ENCODE results near the gene KAZALD1.

Gene KAZALD1

DNA sequence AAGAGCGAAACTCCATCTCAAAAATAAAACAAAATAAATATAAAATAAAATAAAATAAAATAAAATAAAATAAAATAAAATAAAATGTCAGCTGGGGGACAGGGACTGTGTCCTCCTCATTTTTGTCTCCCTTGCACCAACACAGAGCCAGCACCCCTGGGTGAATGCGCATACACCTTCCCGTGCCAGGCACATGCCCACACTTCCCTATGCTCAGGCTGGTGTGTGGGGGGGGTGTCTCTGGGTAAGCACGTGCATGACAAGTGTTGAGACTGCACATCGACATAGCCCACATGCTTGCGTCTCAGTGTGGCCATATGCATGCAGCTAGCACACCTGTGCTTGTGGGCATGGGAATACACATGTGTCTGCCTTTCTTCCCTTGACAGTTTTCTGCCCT, 44.6 kb downstream of the KAZALD1 start:
- Histone ChIP-seq H3K4me3 (ENCODE audit: low read length) (no peak overlapping the region), H3K27ac (ENCODE audit: low read length) (no peak overlapping the region), H3K27me3 (ENCODE audit: low read depth, low read length) (peaks cover 10% of the 10 kb centered on the region; the same call in 1 of the 2 replicates), H3K9me3 (ENCODE audit: insufficient read depth, low read length) (no peaks in the 10 kb centered on the region), H2AFZ (ENCODE audit: low read depth, low read length) (no peak overlapping the region), H3K4me2 (ENCODE audit: low read length) (no peak overlapping the region), H4K20me1 (ENCODE audit: insufficient read depth, low read length) (no peaks in the 10 kb centered on the region), H3K9ac (ENCODE audit: low read length) (no peak overlapping the region), H3K36me3 (replicated peaks; ENCODE audit: low read depth, low read length) (no peaks in the 10 kb centered on the region), H3K79me2 (ENCODE audit: low read length) (no peaks in the 10 kb centered on the region), H3K4me1 (ENCODE audit: low read length) (no peaks in the 10 kb centered on the region)
- TF ChIP-seq CTCF (IDR thresholded peaks at IDR 0.05; ENCODE audit: low read depth, low read length) (no peak), EZH2phosphoT487 (IDR thresholded peaks at IDR 0.05; ENCODE audit: low read depth) (no peak)

GRCh38 chr10:101107771-101108170, 46.0 kb downstream of the KAZALD1 start:
- Histone ChIP-seq H3K27me3 (ENCODE audit: low read depth, low read length) (peaks cover 3% of the 10 kb centered on the region; the same call in 1 of the 2 replicates), H3K27ac (ENCODE audit: low read length) (no peak overlapping the region), H3K4me1 (ENCODE audit: low read length) (no peaks in the 10 kb centered on the region), H3K9me3 (ENCODE audit: insufficient read depth, low read length) (no peaks in the 10 kb centered on the region), H3K79me2 (ENCODE audit: low read length) (no peaks in the 10 kb centered on the region), H3K9ac (ENCODE audit: low read length) (no peak overlapping the region), H4K20me1 (ENCODE audit: insufficient read depth, low read length) (no peaks in the 10 kb centered on the region), H3K4me3 (ENCODE audit: low read length) (no peak overlapping the region), H3K4me2 (ENCODE audit: low read length) (no peak overlapping the region), H2AFZ (ENCODE audit: low read depth, low read length) (no peak overlapping the region), H3K36me3 (replicated peaks; ENCODE audit: low read depth, low read length) (no peaks in the 10 kb centered on the region)
- no peak for TF ChIP-seq CTCF (IDR thresholded peaks at IDR 0.05; ENCODE audit: low read depth, low read length)
- TF ChIP-seq EZH2phosphoT487 (IDR thresholded peaks at IDR 0.05; ENCODE audit: low read depth) = no peak

DNA sequence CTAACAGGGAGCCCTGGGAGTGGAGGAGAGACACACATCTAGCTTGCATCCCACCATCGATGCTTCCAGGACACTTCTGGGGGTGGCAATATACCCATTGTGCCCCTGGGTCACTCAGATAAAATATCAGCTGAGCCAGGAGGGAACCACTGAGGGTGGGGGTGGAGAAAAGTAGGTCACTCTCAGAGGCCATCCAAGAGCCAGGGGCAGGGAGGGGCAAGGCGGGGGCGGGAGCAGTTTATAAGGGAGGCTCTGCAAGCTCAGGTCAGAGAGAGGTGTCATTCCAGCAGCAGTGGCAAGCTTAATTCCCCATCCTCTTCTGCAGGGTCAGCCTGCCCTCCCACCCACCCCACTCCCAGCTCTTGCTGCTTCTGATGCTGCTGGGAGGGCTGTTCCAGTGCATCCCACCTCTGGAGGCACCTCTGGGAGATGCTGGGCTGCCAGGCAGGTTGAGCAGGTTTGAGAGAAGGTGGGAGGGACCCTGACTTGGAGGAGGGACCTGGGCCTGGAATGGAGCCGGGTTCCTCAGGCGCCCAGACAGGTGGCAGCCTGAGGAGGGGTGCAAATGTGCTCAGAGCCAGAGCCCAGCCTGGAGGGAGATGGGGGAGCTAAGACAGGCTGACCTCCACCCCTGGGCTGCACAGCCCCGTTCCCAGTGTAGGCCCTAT, 49.2 kb downstream of the KAZALD1 start:
- Histone ChIP-seq H3K9ac (ENCODE audit: low read length) (no peak overlapping the region), H4K20me1 (ENCODE audit: insufficient read depth, low read length) (no peaks in the 10 kb centered on the region), H2AFZ (ENCODE audit: low read depth, low read length) (no peak overlapping the region), H3K27me3 (ENCODE audit: low read depth, low read length) (no peaks in the 10 kb centered on the region), H3K4me1 (ENCODE audit: low read length) (no peaks in the 10 kb centered on the region), H3K4me3 (ENCODE audit: low read length) (no peak overlapping the region), H3K36me3 (replicated peaks; ENCODE audit: low read depth, low read length) (no peaks in the 10 kb centered on the region), H3K9me3 (ENCODE audit: insufficient read depth, low read length) (no peaks in the 10 kb centered on the region), H3K27ac (ENCODE audit: low read length) (no peak overlapping the region), H3K4me2 (ENCODE audit: low read length) (no peak overlapping the region), H3K79me2 (ENCODE audit: low read length) (no peaks in the 10 kb centered on the region)
- TF ChIP-seq CTCF (IDR thresholded peaks at IDR 0.05; ENCODE audit: low read depth, low read length) (no peak), EZH2phosphoT487 (IDR thresholded peaks at IDR 0.05; ENCODE audit: low read depth) (no peak)

DNA sequence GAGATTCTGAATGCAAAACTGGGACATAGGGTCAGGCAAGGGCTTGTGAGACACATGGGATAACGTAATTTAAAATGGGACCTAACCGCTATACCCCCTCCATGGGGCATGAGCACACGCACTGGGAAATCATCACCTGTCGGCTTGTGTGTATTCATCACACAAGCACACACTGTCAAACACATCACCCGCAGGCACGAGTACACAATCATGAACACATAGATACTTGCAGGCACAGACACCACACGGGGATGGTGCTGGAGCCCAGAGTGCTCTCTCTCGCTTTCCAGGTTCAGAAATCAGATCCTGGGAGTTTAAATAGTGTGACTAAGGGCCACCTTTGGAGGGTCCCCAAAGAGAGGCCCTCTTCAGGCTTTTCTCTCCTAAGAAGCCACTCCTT, 49.8 kb downstream of the KAZALD1 start:
- no peak overlapping the region for H3K4me2 ChIP-seq (ENCODE audit: low read length)
- no peaks in the 10 kb centered on the region for H4K20me1 ChIP-seq (ENCODE audit: insufficient read depth, low read length)
- H3K79me2 ChIP-seq (ENCODE audit: low read length) = no peaks in the 10 kb centered on the region
- TF ChIP-seq CTCF (IDR thresholded peaks at IDR 0.05; ENCODE audit: low read depth, low read length) = no peak
- TF ChIP-seq EZH2phosphoT487 (IDR thresholded peaks at IDR 0.05; ENCODE audit: low read depth) = no peak
- no peaks in the 10 kb centered on the region for H3K27me3 ChIP-seq (ENCODE audit: low read depth, low read length)
- H3K9me3 ChIP-seq (ENCODE audit: insufficient read depth, low read length) = no peaks in the 10 kb centered on the region
- H2AFZ ChIP-seq (ENCODE audit: low read depth, low read length) = no peak overlapping the region
- no peak overlapping the region for H3K4me3 ChIP-seq (ENCODE audit: low read length)
- no peak overlapping the region for H3K9ac ChIP-seq (ENCODE audit: low read length)
- no peaks in the 10 kb centered on the region for H3K4me1 ChIP-seq (ENCODE audit: low read length)
- no peak overlapping the region for H3K27ac ChIP-seq (ENCODE audit: low read length)
- no peaks in the 10 kb centered on the region for H3K36me3 ChIP-seq (replicated peaks; ENCODE audit: low read depth, low read length)

Data from OCI-LY3 (cell line).